Prostate gland (tissue), 2 donors: ENCODE measurements around the gene MORN1.

ENCODE experiments used
- POLR2A ChIP-seq: fragments of 450-650 bp; IDR thresholded peaks from one replicate; pipeline ENCODE4 v1.6.1; 2016; ENCODE audit warnings: antibody characterized with exemption, mild to moderate bottlenecking
- TF ChIP-seq, protein P1 (sequence below), 4 experiments: fragments of 200-600 bp in 2 of 4; fragments of 450-650 bp in 2 of 4; sonication (generic) in 2 of 4; IDR thresholded peaks; 1 replicate in 3 of 4; 2 replicates in 1 of 4; pipeline ENCODE4 v1.5.1; 2016 to 2019; ENCODE audit warnings: antibody characterized with exemption in 4 of 4, mild to moderate bottlenecking in 2 of 4, moderate library complexity in 2 of 4

DNA sequence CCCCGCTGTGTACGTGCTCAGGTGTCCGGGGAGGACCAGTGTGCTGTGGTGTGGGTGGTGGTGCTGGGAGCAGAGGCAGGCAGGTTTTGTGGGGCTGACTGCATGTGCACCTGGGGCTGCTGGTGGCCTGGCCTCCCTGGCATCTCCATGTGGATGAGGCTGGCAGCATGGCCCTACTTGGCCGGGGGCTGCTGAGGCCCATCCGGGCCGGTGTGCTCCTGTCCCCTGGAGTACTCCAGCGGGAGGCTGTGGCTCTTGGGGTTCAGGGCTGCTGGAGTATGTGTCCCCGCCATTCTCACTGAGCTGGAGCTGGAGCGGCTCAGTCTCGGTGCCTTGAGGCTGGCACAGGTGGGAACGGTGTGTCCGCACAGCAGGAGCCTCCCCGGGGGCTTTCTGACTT lies 41.8 kb upstream of the MORN1 start:
- TF ChIP-seq, protein P1, sequence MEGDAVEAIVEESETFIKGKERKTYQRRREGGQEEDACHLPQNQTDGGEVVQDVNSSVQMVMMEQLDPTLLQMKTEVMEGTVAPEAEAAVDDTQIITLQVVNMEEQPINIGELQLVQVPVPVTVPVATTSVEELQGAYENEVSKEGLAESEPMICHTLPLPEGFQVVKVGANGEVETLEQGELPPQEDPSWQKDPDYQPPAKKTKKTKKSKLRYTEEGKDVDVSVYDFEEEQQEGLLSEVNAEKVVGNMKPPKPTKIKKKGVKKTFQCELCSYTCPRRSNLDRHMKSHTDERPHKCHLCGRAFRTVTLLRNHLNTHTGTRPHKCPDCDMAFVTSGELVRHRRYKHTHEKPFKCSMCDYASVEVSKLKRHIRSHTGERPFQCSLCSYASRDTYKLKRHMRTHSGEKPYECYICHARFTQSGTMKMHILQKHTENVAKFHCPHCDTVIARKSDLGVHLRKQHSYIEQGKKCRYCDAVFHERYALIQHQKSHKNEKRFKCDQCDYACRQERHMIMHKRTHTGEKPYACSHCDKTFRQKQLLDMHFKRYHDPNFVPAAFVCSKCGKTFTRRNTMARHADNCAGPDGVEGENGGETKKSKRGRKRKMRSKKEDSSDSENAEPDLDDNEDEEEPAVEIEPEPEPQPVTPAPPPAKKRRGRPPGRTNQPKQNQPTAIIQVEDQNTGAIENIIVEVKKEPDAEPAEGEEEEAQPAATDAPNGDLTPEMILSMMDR (IDR thresholded peaks at IDR 0.05): no peak
- TF ChIP-seq POLR2A: no peak
